ENCODE measurements around the gene GSTO1. TPM values are rescaled to one million over a fixed set of nuclear protein-coding genes. Genes with fewer than 3 reads are reported as not detected.

The GSTO1 gene
- total RNA-seq, 1 donor from 2014 or later = 414 TPM

Other genes starting within 250 kb of the GSTO1 start
- gene COL17A1, start 169.0 kb upstream of the GSTO1 start, total RNA-seq = 0.21 and 0.33 TPM in 2 replicates
- 11.0 and 12.8 TPM in 2 replicates for gene SFR1, start 132.7 kb upstream of the GSTO1 start, total RNA-seq
- gene CFAP43, start 22.5 kb upstream of the GSTO1 start, total RNA-seq = 0.34 and 0.75 TPM in 2 replicates
- 22.0 and 24.0 TPM in 2 replicates for gene GSTO2, start 14.3 kb downstream of the GSTO1 start, total RNA-seq
- gene ITPRIP, start 83.6 kb downstream of the GSTO1 start, total RNA-seq = 34.8 and 41.1 TPM in 2 replicates
- 0.75 TPM in 2 replicates for gene CFAP58, start 98.9 kb downstream of the GSTO1 start, total RNA-seq

Measured in kidney epithelial cell (primary cell).